Measurements from ENCODE around the gene PHPT1. TPM values are rescaled to one million over a fixed set of nuclear protein-coding genes. Genes with fewer than 3 reads are reported as not detected.

The PHPT1 gene
- total and polyA plus RNA-seq, 4 donors, result 23.2 to 83.1 (median 42.3) TPM

DNA sequence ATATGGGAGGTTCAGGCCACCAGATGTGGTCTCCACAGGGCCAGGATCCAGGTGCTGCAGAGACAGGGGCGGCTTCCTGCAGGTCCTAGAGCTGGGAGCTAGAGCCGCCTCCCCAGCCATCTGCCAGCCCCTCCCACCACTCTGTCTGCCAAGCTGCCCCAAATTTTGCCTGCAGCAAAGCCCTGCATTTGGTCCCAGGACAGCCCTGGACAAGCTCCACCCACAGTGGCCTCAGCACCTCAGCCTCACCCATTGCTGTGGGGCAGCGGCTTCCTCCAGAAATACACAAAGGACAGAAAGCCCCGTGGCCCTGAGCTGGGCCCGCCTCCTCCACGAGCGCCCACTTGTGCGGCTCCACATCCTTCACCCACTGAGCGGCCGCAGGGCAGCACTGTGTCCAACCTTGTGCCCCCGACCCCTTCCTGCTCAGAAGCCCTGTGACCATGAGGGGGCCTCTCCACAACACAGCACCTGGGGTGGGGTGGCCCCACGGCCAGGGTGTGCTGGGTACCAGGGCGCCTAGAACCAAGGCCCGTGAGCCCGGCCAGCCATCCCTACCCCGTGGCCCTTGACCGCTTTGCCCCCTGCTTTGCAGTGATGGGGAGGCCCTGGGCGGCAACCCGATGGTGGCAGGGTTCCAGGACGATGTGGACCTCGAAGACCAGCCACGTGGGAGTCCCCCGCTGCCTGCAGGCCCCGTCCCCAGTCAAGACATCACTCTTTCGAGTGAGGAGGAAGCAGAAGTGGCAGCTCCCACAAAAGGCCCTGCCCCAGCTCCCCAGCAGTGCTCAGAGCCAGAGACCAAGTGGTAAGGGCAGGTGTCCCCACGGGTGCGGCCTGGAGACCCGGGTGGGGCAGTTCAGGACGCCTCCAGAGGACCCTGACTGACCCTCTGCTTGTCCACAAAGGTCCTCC is 10.6 kb upstream of the PHPT1 start:
- peaks cover 16 to 31% (median 27%) of the 10 kb centered on the region in 4 donors for H3K4me1 ChIP-seq (ENCODE audit: control insufficient read depth in 4 of 4, insufficient read depth in 4 of 4, low read length in 3 of 4)
- TF ChIP-seq JUND (IDR thresholded peaks at IDR 0.05) (no peak), RAD21 (IDR thresholded peaks at IDR 0.05) (no peak), NR2F2 (IDR thresholded peaks at IDR 0.05) (no peak), RXRA (IDR thresholded peaks at IDR 0.05) (no peak), FOXA2 (IDR thresholded peaks at IDR 0.05) (no peak), TAF1 (conservative IDR thresholded peaks at IDR 0.05) (no peak), YY1 (IDR thresholded peaks at IDR 0.05) (no peak), EGR1 (IDR thresholded peaks at IDR 0.05; ENCODE audit: low read depth in 2 of 2) (no peak), HNF4A (conservative IDR thresholded peaks at IDR 0.05) (no peak), HNF4G (IDR thresholded peaks at IDR 0.05) (no peak), FOXA1 (IDR thresholded peaks at IDR 0.05) (no peak)
- TF ChIP-seq, protein P1, sequence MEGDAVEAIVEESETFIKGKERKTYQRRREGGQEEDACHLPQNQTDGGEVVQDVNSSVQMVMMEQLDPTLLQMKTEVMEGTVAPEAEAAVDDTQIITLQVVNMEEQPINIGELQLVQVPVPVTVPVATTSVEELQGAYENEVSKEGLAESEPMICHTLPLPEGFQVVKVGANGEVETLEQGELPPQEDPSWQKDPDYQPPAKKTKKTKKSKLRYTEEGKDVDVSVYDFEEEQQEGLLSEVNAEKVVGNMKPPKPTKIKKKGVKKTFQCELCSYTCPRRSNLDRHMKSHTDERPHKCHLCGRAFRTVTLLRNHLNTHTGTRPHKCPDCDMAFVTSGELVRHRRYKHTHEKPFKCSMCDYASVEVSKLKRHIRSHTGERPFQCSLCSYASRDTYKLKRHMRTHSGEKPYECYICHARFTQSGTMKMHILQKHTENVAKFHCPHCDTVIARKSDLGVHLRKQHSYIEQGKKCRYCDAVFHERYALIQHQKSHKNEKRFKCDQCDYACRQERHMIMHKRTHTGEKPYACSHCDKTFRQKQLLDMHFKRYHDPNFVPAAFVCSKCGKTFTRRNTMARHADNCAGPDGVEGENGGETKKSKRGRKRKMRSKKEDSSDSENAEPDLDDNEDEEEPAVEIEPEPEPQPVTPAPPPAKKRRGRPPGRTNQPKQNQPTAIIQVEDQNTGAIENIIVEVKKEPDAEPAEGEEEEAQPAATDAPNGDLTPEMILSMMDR (IDR thresholded peaks at IDR 0.05; ENCODE audit: low read depth, low read length, missing input control), result no peak
- peaks cover 0 to 15% (median 9%) of the 10 kb centered on the region in 4 donors for H3K36me3 ChIP-seq (ENCODE audit: control insufficient read depth in 4 of 4, insufficient read depth in 3 of 4, low read depth in 1 of 4, low read length in 3 of 4)
- WGBS, result 90% methylated on average over 29 of the region's 29 CpGs
- DNase-seq (ENCODE audit: low spot score), result no peak
- no peak overlapping the region for H3K27ac ChIP-seq (ENCODE audit: low read depth in 1 of 2, low read length in 2 of 2)
- no peaks in the 10 kb centered on the region for H3K9me3 ChIP-seq (ENCODE audit: control insufficient read depth in 4 of 4, low read length in 3 of 4)
- H3K27me3 ChIP-seq (ENCODE audit: control insufficient read depth in 4 of 4, insufficient read depth in 4 of 4, low read length in 3 of 4), result no peaks in the 10 kb centered on the region
- no peak overlapping the region for H3K4me3 ChIP-seq (ENCODE audit: low read depth in 1 of 3, low read length in 3 of 3)
- no peak overlapping the region for H3K9ac ChIP-seq (ENCODE audit: low read depth in 1 of 2, low read length in 2 of 2)

GRCh38 chr9:136839229-136840139 is 9.7 kb upstream of the PHPT1 start:
- WGBS, result 92% methylated on average over 36 of the region's 36 CpGs
- no peaks in the 10 kb centered on the region for H3K9me3 ChIP-seq (ENCODE audit: control insufficient read depth in 4 of 4, low read length in 3 of 4)
- H3K4me3 ChIP-seq (ENCODE audit: low read depth in 1 of 3, low read length in 3 of 3), result no peak overlapping the region
- H3K36me3 ChIP-seq (ENCODE audit: control insufficient read depth in 4 of 4, insufficient read depth in 3 of 4, low read depth in 1 of 4, low read length in 3 of 4), result peaks cover 0 to 13% (median 9%) of the 10 kb centered on the region in 4 donors
- no peak overlapping the region for H3K27ac ChIP-seq (ENCODE audit: low read depth in 1 of 2, low read length in 2 of 2)
- TF ChIP-seq, protein P2, sequence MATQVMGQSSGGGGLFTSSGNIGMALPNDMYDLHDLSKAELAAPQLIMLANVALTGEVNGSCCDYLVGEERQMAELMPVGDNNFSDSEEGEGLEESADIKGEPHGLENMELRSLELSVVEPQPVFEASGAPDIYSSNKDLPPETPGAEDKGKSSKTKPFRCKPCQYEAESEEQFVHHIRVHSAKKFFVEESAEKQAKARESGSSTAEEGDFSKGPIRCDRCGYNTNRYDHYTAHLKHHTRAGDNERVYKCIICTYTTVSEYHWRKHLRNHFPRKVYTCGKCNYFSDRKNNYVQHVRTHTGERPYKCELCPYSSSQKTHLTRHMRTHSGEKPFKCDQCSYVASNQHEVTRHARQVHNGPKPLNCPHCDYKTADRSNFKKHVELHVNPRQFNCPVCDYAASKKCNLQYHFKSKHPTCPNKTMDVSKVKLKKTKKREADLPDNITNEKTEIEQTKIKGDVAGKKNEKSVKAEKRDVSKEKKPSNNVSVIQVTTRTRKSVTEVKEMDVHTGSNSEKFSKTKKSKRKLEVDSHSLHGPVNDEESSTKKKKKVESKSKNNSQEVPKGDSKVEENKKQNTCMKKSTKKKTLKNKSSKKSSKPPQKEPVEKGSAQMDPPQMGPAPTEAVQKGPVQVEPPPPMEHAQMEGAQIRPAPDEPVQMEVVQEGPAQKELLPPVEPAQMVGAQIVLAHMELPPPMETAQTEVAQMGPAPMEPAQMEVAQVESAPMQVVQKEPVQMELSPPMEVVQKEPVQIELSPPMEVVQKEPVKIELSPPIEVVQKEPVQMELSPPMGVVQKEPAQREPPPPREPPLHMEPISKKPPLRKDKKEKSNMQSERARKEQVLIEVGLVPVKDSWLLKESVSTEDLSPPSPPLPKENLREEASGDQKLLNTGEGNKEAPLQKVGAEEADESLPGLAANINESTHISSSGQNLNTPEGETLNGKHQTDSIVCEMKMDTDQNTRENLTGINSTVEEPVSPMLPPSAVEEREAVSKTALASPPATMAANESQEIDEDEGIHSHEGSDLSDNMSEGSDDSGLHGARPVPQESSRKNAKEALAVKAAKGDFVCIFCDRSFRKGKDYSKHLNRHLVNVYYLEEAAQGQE (IDR thresholded peaks at IDR 0.05), result no peak
- TF ChIP-seq ZBTB33 (IDR thresholded peaks at IDR 0.05), result no peak
- TF ChIP-seq FOXA1 (IDR thresholded peaks at IDR 0.05), result no peak
- no peak for DNase-seq (ENCODE audit: low spot score)
- H3K27me3 ChIP-seq (ENCODE audit: control insufficient read depth in 4 of 4, insufficient read depth in 4 of 4, low read length in 3 of 4), result no peaks in the 10 kb centered on the region
- H3K4me1 ChIP-seq (ENCODE audit: control insufficient read depth in 4 of 4, insufficient read depth in 4 of 4, low read length in 3 of 4), result peaks cover 16 to 34% (median 31%) of the 10 kb centered on the region in 4 donors
- no peak overlapping the region for H3K9ac ChIP-seq (ENCODE audit: low read depth in 1 of 2, low read length in 2 of 2)
